Measurements from ENCODE around the gene STK17A.
A peak's percentile ranks its signal among the peaks of the same experiment; 100 is the strongest.

The STK17A gene

GRCh38 chr7:43616977-43617376, 34.1 kb downstream of the STK17A start:
- no peak for ATAC-seq
- TF ChIP-seq POU6F1 (CRISPR knock-in tag; IDR thresholded peaks at IDR 0.05; ENCODE audit: borderline replicate concordance, low read depth) = no peak
- no peak for TF ChIP-seq ESRRG (CRISPR knock-in tag; IDR thresholded peaks at IDR 0.05)
- no peak for TF ChIP-seq ZC3H10 (CRISPR knock-in tag; IDR thresholded peaks at IDR 0.05)
- no peak for TF ChIP-seq PPARA (CRISPR knock-in tag; IDR thresholded peaks at IDR 0.05; ENCODE audit: borderline replicate concordance)
- no peak for TF ChIP-seq PATZ1 (CRISPR knock-in tag; IDR thresholded peaks at IDR 0.05; ENCODE audit: borderline replicate concordance)
- no peak for TF ChIP-seq TOX (CRISPR knock-in tag; IDR thresholded peaks at IDR 0.05; ENCODE audit: borderline replicate concordance)
- no peak for TF ChIP-seq ZNF565 (CRISPR knock-in tag; conservative IDR thresholded peaks at IDR 0.05; ENCODE audit: low read depth)
- TF ChIP-seq BACH2 (CRISPR knock-in tag; IDR thresholded peaks at IDR 0.05; ENCODE audit: borderline replicate concordance) = no peak
- TF ChIP-seq SNAI2 (CRISPR knock-in tag; IDR thresholded peaks at IDR 0.05) = no peak
- TF ChIP-seq ISL1 (CRISPR knock-in tag; IDR thresholded peaks at IDR 0.05) = no peak
- TF ChIP-seq OSR1 (CRISPR knock-in tag; IDR thresholded peaks at IDR 0.05) = no peak
- TF ChIP-seq GLIS3 (CRISPR knock-in tag; IDR thresholded peaks at IDR 0.05) = no peak
- no peak for TF ChIP-seq ZNF70 (CRISPR knock-in tag; IDR thresholded peaks at IDR 0.05)
- TF ChIP-seq CREB5 (CRISPR knock-in tag; IDR thresholded peaks at IDR 0.05; ENCODE audit: low read depth) = no peak
- no peak for TF ChIP-seq CSRNP3 (CRISPR knock-in tag; IDR thresholded peaks at IDR 0.05)
- TF ChIP-seq ARNTL (CRISPR knock-in tag; IDR thresholded peaks at IDR 0.05; ENCODE audit: borderline replicate concordance, low read depth) = no peak
- TF ChIP-seq TCF4 (CRISPR knock-in tag; IDR thresholded peaks at IDR 0.05; ENCODE audit: borderline replicate concordance) = no peak
- no peak for TF ChIP-seq TSHZ2 (CRISPR knock-in tag; IDR thresholded peaks at IDR 0.05)
- no peak for TF ChIP-seq CSDC2 (CRISPR knock-in tag; IDR thresholded peaks at IDR 0.05)

GRCh38 chr7:43618073-43618472, 35.2 kb downstream of the STK17A start:
- peak; percentile 2; the same call in 2 of the 3 replicates for ATAC-seq
- TF ChIP-seq PATZ1 (CRISPR knock-in tag; IDR thresholded peaks at IDR 0.05; ENCODE audit: borderline replicate concordance) = no peak

All from SK-N-SH treated with all-trans-retinoic acid at 6 μM for 48 hours (cell line).